ENCODE data around the gene PSMG4.
A peak's percentile ranks its signal among the peaks of the same experiment; 100 is the strongest.

Gene PSMG4

GRCh38 chr6:3252861-3253596 is 5.7 kb upstream of the PSMG4 start:
- DNase-seq, result no peak

DNA sequence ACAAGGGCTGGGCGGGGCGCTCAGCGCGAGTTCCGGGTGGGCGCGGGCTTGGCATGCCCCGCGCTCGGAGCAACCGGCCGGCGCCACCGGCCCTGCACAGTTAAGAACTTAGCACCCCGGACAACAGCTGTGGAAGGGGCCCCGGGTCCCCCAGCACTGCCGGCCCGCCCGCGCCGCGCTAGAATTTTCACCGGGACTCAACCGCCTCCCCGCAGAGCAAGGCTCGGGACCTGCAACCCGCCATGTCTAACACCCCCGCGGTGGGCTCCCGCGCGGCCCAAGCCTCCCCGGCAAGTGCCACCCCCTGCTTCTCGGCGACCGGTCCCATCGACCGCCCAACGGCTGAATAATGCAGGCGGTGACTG is 5.2 kb upstream of the PSMG4 start:
- DNase-seq, result no peak

DNA sequence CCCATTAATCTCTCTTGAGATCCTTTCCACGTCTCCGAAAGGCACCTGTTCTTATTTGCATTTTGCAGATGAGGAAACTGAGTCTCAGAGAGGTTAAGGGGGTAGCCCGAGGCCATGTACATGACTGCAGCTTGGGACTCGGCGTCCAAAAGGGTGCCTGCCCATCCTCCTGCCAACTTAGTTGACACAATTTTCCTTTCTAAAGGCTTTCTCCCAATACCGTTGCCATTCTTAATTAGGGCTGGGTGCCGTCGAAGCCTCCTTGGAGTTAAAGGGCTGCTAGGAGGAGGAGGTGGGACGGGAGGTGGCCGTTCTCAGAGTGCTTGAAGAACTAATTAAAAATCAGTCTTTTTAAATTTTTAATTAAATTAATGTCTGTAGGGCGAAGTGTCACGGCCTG is 546 bp upstream of the PSMG4 start:
- DNase-seq, result no peak

GRCh38 chr6:3259491-3259958 is 778 bp downstream of the PSMG4 start:
- DNase-seq, result peak in 1 of 2 donors; percentile 27

GRCh38 chr6:3260296-3260695 is 1.5 kb downstream of the PSMG4 start:
- no peak for DNase-seq

GRCh38 chr6:3260772-3261517 is 2.2 kb downstream of the PSMG4 start:
- no peak for DNase-seq

DNA sequence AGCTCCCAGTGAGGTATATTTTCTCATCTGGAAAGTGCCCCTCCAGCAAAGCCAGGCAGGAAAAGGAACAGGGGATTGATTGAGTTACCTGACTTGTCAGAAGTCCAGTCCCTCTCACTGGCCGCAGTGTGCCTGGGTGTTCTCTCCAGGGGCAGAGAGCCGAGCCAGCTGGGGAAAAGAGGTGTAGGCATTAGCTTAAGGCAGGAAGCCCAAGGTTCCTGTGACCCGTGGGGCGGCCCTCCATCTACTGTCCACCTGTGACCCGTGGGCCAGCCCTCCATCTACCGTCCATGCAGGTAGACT is 2.7 kb downstream of the PSMG4 start:
- no peak for DNase-seq

- no peak for DNase-seq
Measured at GRCh38 chr6:3261921-3262320, 3.2 kb downstream of the PSMG4 start.

GRCh38 chr6:3263096-3263495 is 4.3 kb downstream of the PSMG4 start:
- DNase-seq, result no peak

DNA sequence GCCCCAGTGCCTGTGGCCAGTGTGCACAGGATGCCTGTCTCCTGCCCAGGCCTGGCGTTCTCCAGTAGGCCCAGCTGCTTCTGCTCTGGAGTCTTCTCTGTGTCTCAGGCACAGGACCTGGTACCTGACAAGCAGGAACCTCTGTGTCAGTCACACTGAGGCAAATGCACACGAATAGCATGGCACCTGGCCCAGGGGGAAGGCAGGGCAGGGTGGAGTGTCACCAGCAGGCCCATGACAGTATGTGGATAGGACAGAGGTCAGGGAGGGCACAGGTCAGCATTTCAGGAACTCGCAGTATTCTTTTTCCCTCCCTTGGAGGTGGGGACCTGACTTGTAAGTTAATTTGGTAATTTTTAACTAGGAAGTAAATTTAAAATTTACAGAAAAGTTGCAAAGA is 5.6 kb downstream of the PSMG4 start:
- DNase-seq, result no peak

- no peak for DNase-seq
Measured at GRCh38 chr6:3265671-3266070, 6.9 kb downstream of the PSMG4 start.

- DNase-seq, result no peak
Measured at GRCh38 chr6:3266170-3266569, 7.4 kb downstream of the PSMG4 start.

DNA sequence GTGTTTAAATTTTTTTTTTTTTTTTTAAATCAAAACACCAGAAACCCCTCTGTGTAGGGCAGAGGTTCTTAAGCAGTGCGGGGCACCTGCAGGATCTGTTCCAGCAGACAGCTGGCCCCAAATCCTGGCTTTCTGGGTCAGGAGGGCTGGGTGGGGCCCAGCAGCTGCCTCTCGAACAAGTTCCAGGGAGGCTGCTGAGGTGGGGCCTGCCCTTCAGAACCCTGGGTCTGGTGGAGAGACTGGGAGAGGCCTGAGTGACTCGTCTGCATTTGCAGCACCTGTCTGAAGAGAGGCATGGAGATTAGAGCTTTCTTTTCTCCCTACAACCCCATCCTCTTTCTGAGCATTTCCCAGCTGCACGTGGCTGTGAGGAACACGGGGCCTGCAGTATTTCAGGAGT is 8.4 kb downstream of the PSMG4 start:
- DNase-seq, result no peak

DNA sequence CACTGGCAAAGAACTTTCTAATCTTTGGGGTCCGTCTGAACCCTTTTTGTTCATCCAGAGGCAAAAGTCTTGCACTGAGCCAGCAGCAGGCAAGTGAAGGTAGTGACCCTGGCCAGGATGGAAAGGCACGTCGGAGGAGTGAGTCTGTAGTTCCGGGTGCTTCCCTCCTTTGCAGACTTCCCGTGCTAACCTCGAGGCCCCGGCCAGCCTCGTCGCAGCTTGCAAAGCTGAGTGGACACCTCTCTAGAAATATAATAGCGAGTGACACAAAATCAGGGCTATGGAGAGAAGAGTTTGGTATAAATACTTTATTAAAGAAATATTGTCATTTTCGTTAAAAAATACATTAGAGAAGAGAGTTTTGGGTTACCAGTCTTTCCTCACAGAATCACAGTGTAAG is 9.9 kb downstream of the PSMG4 start:
- no peak for DNase-seq

GRCh38 chr6:3269281-3269975 is 10.7 kb downstream of the PSMG4 start:
- DNase-seq, result no peak

GRCh38 chr6:3270258-3270657 is 11.5 kb downstream of the PSMG4 start:
- no peak for DNase-seq

DNA sequence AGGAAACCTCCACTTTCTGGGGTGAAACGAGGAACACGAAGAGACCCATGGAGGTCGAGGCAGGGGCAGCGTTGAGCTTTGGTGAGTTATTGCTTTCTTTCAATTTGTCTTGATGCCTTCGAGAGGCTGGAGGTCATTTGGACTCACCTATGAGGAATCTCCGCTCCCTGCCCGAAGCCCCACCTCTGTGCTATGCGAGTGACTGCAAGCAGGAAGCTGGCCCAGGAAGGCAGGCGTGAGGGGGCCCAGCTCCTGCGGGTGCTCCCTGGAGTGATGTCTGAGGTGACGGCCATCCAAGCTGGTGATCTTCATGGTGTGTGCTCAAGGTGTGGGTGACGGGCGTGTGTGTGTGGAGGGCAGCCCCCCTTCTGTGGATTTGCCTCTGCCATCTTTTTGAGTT is 13.0 kb downstream of the PSMG4 start:
- no peak for DNase-seq

GRCh38 chr6:3272911-3273547 is 14.3 kb downstream of the PSMG4 start:
- no peak for DNase-seq

DNA sequence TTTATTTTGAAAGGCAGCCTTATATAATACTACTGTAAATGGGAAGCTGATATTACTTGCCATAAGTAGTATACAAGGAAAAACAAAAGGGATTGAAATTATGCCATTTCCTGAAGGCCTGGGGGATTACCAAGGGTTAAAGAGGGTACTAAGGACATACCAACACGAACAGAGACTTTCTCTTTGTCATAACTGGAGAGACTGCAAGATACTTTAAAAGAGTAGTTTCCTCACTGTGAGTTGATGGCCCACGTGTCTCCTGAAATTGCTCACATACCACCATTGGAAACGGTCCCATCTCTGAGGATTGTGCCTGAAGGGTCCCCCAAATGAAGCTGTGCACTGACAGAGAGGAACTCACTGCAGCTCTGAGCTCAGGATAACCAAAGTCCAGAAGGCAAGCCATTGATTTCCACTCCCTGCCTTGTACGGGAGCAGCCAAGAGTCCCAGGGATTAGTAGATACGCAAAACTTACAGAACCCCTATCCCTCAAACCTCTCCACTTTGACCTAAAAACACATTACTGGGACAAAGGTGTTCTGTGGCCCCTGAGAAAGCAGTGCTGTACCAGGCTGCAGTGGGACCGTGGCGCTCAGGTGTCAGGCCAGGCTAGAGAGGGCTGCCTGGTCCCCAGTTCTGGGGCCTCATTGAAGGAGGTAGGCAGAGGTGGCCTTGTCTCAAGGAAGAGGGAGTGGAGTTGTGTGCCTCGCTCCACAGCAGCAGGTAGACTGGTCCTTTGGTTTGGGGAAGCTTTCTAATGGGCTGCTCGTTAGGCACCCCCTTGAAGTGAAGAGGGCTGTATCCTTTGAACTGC is 15.2 kb downstream of the PSMG4 start:
- DNase-seq, result no peak

DNA sequence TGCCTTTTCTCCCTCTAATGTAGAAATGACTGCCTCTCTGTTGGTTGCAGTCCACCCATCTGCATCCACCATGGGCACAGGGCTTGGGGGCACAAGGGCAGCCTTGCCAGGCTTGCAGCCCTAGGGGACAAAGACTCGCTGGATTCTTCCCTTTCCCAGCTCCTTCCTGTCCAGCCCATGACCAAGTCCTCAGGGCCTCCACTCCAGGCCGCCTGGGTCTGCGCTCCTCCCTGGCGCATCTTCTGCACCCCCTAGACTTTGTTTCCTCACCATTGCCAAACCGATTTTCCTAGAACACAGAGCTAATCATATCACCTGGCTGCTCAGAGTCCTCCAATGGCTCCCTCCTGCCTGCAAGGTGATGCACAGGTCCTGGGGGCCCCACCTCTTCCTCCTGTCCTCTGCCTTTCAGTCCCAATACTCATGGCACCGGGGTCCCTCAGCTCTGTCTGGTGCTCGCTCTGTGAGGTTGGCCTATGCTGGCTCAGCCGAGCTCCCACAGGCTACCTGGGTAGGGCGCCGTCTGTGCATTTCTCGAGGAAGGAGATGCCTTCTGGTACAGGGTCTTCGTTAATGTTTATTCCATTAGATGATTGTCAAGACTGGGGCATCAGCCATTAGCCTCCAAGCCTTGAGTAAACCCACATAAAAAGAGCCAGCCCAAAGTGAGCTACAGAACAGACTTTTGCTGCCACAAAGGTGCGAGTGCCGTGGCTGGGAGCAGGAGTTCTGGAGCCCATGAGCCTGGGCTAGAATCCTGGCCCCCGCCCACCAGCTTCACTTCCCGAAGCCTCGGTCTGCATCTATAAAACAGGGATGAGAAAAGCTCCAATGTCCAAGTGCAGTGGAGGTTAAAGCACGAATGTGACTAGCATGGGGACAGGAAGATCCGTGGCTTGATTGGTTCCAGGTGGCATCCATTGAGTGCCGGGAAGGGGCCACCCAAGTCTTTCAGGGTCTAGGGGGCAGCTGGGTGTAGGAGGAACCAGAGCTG is 17.7 kb downstream of the PSMG4 start:
- DNase-seq, result no peak

- no peak for DNase-seq
Measured at GRCh38 chr6:3277251-3277650, 18.5 kb downstream of the PSMG4 start.
